Jurkat, Clone E6-1 (cell line): ENCODE measurements around the gene DLX6.

ENCODE experiments used
- DNase-seq: peaks from one replicate; pipeline ENCODE4 v3.0.0-alpha.2; 2011; ENCODE audit warnings: low read depth, low spot score
- H3K4me3 ChIP-seq: 2 replicates; pipeline ENCODE4 v1.5.1; 2011; ENCODE audit warnings: mild to moderate bottlenecking, low read length, control low read depth, moderate library complexity

Gene DLX6

GRCh38 chr7:97006816-97007582 lies 1.6 kb downstream of the DLX6 start:
- no peak overlapping the region for H3K4me3 ChIP-seq
- no peak for DNase-seq

GRCh38 chr7:97007583-97007861 lies 2.2 kb downstream of the DLX6 start:
- DNase-seq: no peak
- H3K4me3 ChIP-seq: no peak overlapping the region

GRCh38 chr7:97008275-97008917 lies 3.0 kb downstream of the DLX6 start:
- H3K4me3 ChIP-seq: no peak overlapping the region
- peak; percentile 27 for DNase-seq

GRCh38 chr7:97009753-97010732 lies 4.7 kb downstream of the DLX6 start:
- DNase-seq: no peak

GRCh38 chr7:97011104-97011503 lies 5.8 kb downstream of the DLX6 start:
- no peak overlapping the region for H3K4me3 ChIP-seq
- DNase-seq: no peak

More at GRCh38 chr7:97009753-97010732, 4.7 kb downstream of the DLX6 start:
- no peak overlapping the region for H3K4me3 ChIP-seq

GRCh38 chr7:97011536-97012364 lies 6.4 kb downstream of the DLX6 start:
- H3K4me3 ChIP-seq: no peak overlapping the region
- DNase-seq: no peak

GRCh38 chr7:97012365-97013133 lies 7.2 kb downstream of the DLX6 start:
- DNase-seq: no peak
- H3K4me3 ChIP-seq: no peak overlapping the region

- no peak overlapping the region for H3K4me3 ChIP-seq
Measured at GRCh38 chr7:97013134-97013844, 7.9 kb downstream of the DLX6 start.

GRCh38 chr7:97013845-97014134 lies 8.4 kb downstream of the DLX6 start:
- no peak for DNase-seq

More at GRCh38 chr7:97013134-97013844, 7.9 kb downstream of the DLX6 start:
- DNase-seq: no peak

GRCh38 chr7:97014145-97014750 lies 8.9 kb downstream of the DLX6 start:
- no peak overlapping the region for H3K4me3 ChIP-seq
- no peak for DNase-seq

More at GRCh38 chr7:97013845-97014134, 8.4 kb downstream of the DLX6 start:
- H3K4me3 ChIP-seq: no peak overlapping the region

- DNase-seq: no peak
- no peak overlapping the region for H3K4me3 ChIP-seq
Measured at GRCh38 chr7:97015279-97015678, 9.9 kb downstream of the DLX6 start.

- H3K4me3 ChIP-seq: no peak overlapping the region
- DNase-seq: no peak
Measured at GRCh38 chr7:97015756-97016380, 10.5 kb downstream of the DLX6 start.

- DNase-seq: no peak
- no peak overlapping the region for H3K4me3 ChIP-seq
Measured at GRCh38 chr7:97016381-97017191, 11.2 kb downstream of the DLX6 start.

- DNase-seq: no peak
- no peak overlapping the region for H3K4me3 ChIP-seq
Measured at GRCh38 chr7:97017192-97018125, 12.1 kb downstream of the DLX6 start.

GRCh38 chr7:97018126-97018601 lies 12.8 kb downstream of the DLX6 start:
- no peak overlapping the region for H3K4me3 ChIP-seq

More at GRCh38 chr7:97018126-97018601, 12.8 kb downstream of the DLX6 start:
- no peak for DNase-seq
